Mesenchymal stem cell (in vitro differentiated cells and primary cell): ENCODE data around the gene TOMM7.
"Not testable (repeated sequence)": the region's sequence is repeated elsewhere in the genome, so short reads cannot be mapped to it uniquely, and the experiment has no call there.

ENCODE experiments used
- DNase-seq: peaks from one replicate; pipeline ENCODE4 v3.0.0-alpha.2; 2013
- H2AFZ ChIP-seq: one replicate; pipeline ENCODE4 v1.6.1; 2013; ENCODE audit warnings: low read depth, mild to moderate bottlenecking, control low read depth, inconsistent platforms, low read length, moderate library complexity
- H2AK5ac ChIP-seq: 2 replicates; pipeline ENCODE4 v1.6.1; 2013; ENCODE audit warnings: low read length, moderate library complexity, mild to moderate bottlenecking, inconsistent platforms; ENCODE audit not compliant: severe bottlenecking
- H2BK120ac ChIP-seq: one replicate; pipeline ENCODE4 v1.6.1; 2013; ENCODE audit warnings: low read depth, mild to moderate bottlenecking, inconsistent platforms, low read length, moderate library complexity
- H2BK12ac ChIP-seq, 2 experiments: one replicate each; pipeline ENCODE4 v1.6.1; 2013; ENCODE audit warnings: inconsistent platforms in 2 of 2, low read length in 2 of 2, mild to moderate bottlenecking in 2 of 2, moderate library complexity in 2 of 2, control low read depth in 1 of 2
- H2BK15ac ChIP-seq: one replicate; pipeline ENCODE4 v1.6.1; 2013; ENCODE audit warnings: mild to moderate bottlenecking, low read depth, inconsistent platforms; ENCODE audit not compliant: poor library complexity, severe bottlenecking
- H2BK5ac ChIP-seq: 2 replicates; pipeline ENCODE4 v1.6.1; 2013; ENCODE audit warnings: low read depth, mild to moderate bottlenecking, low read length, control low read depth, inconsistent platforms; ENCODE audit not compliant: poor library complexity, severe bottlenecking
- H3K14ac ChIP-seq, 2 experiments: one replicate each; pipeline ENCODE4 v1.6.1; 2013; ENCODE audit warnings: inconsistent platforms in 2 of 2, low read length in 2 of 2, control low read depth in 1 of 2, mild to moderate bottlenecking in 1 of 2, moderate library complexity in 1 of 2
- H3K18ac ChIP-seq, 2 experiments: one replicate each; pipeline ENCODE4 v1.6.1; 2013; ENCODE audit warnings: inconsistent platforms in 2 of 2, low read length in 2 of 2, control low read depth in 1 of 2, low read depth in 1 of 2, mild to moderate bottlenecking in 1 of 2
- H3K23ac ChIP-seq, 2 experiments: one replicate each; pipeline ENCODE4 v1.6.1; 2013; ENCODE audit warnings: inconsistent platforms in 2 of 2, low read length in 2 of 2, mild to moderate bottlenecking in 2 of 2, moderate library complexity in 2 of 2, control low read depth in 1 of 2
- H3K27ac ChIP-seq: 2 replicates; pipeline ENCODE4 v1.5.1; 2013; ENCODE audit warnings: mild to moderate bottlenecking, moderate library complexity, low read length, control low read depth, inconsistent platforms; ENCODE audit not compliant: poor library complexity, severe bottlenecking
- H3K27me3 ChIP-seq, 2 experiments: 2 replicates each; pipeline versions ENCODE4 v1.6.1 to v1.7.0; 2013; ENCODE audit warnings: low read length in 2 of 2, mild to moderate bottlenecking in 2 of 2, moderate library complexity in 2 of 2, control low read depth in 1 of 2, inconsistent platforms in 1 of 2; ENCODE audit not compliant: control insufficient read depth in 1 of 2, insufficient read depth in 1 of 2
- H3K36me3 ChIP-seq, 2 experiments: 2 replicates each; pipeline versions ENCODE4 v1.6.1 to v1.7.0; 2013; ENCODE audit warnings: low read length in 2 of 2, control low read depth in 1 of 2, inconsistent platforms in 1 of 2, low read depth in 1 of 2, mild to moderate bottlenecking in 1 of 2; ENCODE audit not compliant: insufficient read depth in 2 of 2, control insufficient read depth in 1 of 2
- H3K4ac ChIP-seq, 2 experiments: one replicate each; pipeline ENCODE4 v1.6.1; 2013; ENCODE audit warnings: inconsistent platforms in 2 of 2, low read length in 2 of 2, mild to moderate bottlenecking in 2 of 2, moderate library complexity in 2 of 2, control low read depth in 1 of 2, low read depth in 1 of 2
- H3K4me1 ChIP-seq: 2 replicates; pipeline ENCODE4 v1.6.1; 2013; ENCODE audit warnings: low read depth, low read length, control low read depth; ENCODE audit not compliant: control insufficient read depth, insufficient read depth
- H3K4me2 ChIP-seq: 2 replicates; pipeline ENCODE4 v1.6.1; 2013; ENCODE audit warnings: low read length, mild to moderate bottlenecking, inconsistent platforms; ENCODE audit not compliant: poor library complexity, severe bottlenecking
- H3K4me3 ChIP-seq, 2 experiments: 2 replicates each; pipeline versions ENCODE4 v1.5.1 to v1.7.0; 2013; ENCODE audit warnings: low read length in 2 of 2, mild to moderate bottlenecking in 2 of 2, control low read depth in 1 of 2, low read depth in 1 of 2; ENCODE audit not compliant: insufficient read depth in 1 of 2
- H3K79me1 ChIP-seq: replicated peaks from 2 replicates; pipeline ENCODE4 v1.6.1; 2013; ENCODE audit warnings: mild to moderate bottlenecking, control low read depth, low read length, inconsistent platforms; ENCODE audit not compliant: poor library complexity, severe bottlenecking
- H3K9ac ChIP-seq: 2 replicates; pipeline ENCODE4 v1.7.0; 2013; ENCODE audit warnings: mild to moderate bottlenecking, low read length, moderate library complexity
- H3K9me3 ChIP-seq: 2 replicates; pipeline ENCODE4 v1.7.0; 2013; ENCODE audit warnings: mild to moderate bottlenecking, low read length; ENCODE audit not compliant: control insufficient read depth
- H4K8ac ChIP-seq: one replicate; pipeline ENCODE4 v1.6.1; 2013; ENCODE audit warnings: inconsistent platforms, mild to moderate bottlenecking, low read length, moderate library complexity
- H4K91ac ChIP-seq: one replicate; pipeline ENCODE4 v1.6.1; 2013; ENCODE audit warnings: mild to moderate bottlenecking, low read length, inconsistent platforms
- WGBS: methylation state at CpG from one replicate; pipeline ENCODE4 v1.1.7; 2013; ENCODE audit warnings: mixed read lengths; 5-methylcytosine and 5-hydroxymethylcytosine counted together

TOMM7 gene

DNA sequence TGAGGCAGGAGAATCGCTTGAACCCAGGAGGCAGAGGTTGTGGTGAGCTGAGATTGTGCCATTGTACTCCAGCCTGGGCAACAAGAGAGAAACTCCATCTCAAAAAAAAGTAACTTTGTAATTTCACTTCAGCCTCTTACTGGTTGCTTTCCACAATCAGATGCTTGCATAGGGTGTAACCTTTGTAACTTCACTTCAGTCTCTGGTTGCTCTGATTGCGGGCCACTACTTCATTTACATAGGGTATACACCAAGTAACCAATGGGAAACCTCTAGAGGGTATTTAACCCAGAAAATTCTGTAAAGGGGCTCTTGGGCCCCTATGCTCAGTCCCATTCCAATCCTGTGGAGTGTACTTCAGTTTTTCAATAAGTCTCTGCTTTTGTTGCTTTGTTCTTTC lies 13.9 kb upstream of the TOMM7 start:
- H3K27ac ChIP-seq, H3K9ac ChIP-seq, H2BK15ac ChIP-seq, H2AFZ ChIP-seq, H3K9me3 ChIP-seq, H3K4me3 ChIP-seq, H3K27me3 ChIP-seq, H4K91ac ChIP-seq, DNase-seq, H3K14ac ChIP-seq, H2BK12ac ChIP-seq, H3K23ac ChIP-seq, H3K4me1 ChIP-seq, H3K4me2 ChIP-seq, H3K36me3 ChIP-seq, H4K8ac ChIP-seq, H2BK120ac ChIP-seq, H3K4ac ChIP-seq, H3K18ac ChIP-seq, H3K79me1 ChIP-seq, H2BK5ac ChIP-seq, H2AK5ac ChIP-seq: not testable (repeated sequence)
- 97% methylated on average over 2 of the region's 2 CpGs for WGBS

DNA sequence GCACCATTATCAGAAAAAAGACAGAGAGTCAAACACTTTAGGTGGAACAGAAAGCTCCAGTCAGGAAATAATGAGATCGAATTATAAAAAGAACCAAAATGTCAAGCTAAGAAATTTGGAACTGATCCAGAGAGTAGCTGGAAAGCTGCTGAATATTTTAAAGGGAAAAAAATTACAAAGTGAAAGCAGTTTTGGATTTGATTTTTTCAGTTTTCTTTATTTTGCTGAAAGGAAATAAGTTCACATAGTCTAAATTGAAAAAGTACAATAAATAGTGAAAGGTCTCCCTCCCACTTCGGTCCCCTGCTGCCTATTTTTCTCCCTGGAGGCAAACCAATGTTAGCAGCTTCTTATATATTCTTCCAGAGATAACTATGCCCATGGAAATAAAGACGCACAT lies 11.3 kb upstream of the TOMM7 start:
- Histone ChIP-seq H3K18ac (no peak overlapping the region), H3K36me3 (no peaks in the 10 kb centered on the region), H3K4me1 (no peaks in the 10 kb centered on the region), H2AK5ac (no peak overlapping the region), H3K23ac (no peak overlapping the region), H4K8ac (no peak overlapping the region), H3K4me3 (peak overlapping the region in 1 of 2 experiments; percentile 52), H2BK5ac (no peak overlapping the region), H2BK120ac (no peak overlapping the region), H3K14ac (no peak overlapping the region), H3K27ac (no peak overlapping the region), H3K4me2 (no peak overlapping the region), H3K9me3 (no peaks in the 10 kb centered on the region), H2AFZ (no peak overlapping the region), H4K91ac (no peak overlapping the region), H3K4ac (no peak overlapping the region), H3K27me3 (no peaks in the 10 kb centered on the region), H3K79me1 (no peaks in the 10 kb centered on the region), H2BK12ac (no peak overlapping the region), H2BK15ac (no peak overlapping the region), H3K9ac (peak overlapping the region; percentile 76)
- WGBS, result 93% methylated on average over 3 of the region's 3 CpGs
- DNase-seq, result no peak

DNA sequence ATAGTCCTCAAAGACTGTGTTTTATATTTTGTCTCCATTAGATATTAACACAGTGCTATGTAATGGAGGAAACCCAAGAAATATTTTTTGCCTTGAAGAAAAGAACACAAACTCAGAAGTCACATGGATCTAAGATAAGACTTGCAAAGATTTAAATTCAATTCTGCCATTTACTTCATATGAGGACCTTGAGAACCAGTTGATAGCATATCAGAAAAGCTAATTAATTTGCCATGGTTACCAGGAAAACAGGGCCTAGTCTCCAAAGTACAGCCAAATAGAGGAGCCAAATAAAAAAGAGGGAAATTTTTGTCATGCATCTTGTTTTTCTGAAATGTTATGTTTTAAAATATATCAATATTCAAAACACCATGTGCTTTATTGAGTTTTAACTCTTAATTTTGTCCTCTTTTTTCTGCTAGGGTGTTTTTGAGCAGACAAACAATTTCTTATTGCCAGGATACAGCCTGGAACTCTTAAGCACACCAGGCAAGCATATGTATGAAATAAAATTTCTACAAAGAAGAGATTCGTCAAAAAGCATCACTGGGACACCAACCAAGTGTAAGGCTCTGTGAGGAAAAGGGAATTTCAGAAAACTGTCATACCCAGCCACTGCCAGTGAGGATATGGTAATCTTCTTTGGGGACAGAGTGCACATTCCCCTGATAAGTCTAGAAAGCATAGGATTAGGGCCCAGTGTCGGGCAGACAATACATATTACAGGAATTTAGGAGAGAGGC lies 10.6 kb upstream of the TOMM7 start:
- no peak overlapping the region for H3K4me2 ChIP-seq
- H3K18ac ChIP-seq, result no peak overlapping the region
- no peaks in the 10 kb centered on the region for H3K79me1 ChIP-seq
- no peak for DNase-seq
- H2AK5ac ChIP-seq, result no peak overlapping the region
- peak overlapping the region; percentile 76 for H3K9ac ChIP-seq
- H2BK5ac ChIP-seq, result no peak overlapping the region
- no peak overlapping the region for H2BK15ac ChIP-seq
- H2BK12ac ChIP-seq, result no peak overlapping the region
- no peak overlapping the region for H3K14ac ChIP-seq
- no peak overlapping the region for H2BK120ac ChIP-seq
- no peak overlapping the region for H2AFZ ChIP-seq
- H3K23ac ChIP-seq, result no peak overlapping the region
- no peak overlapping the region for H4K8ac ChIP-seq
- H3K27me3 ChIP-seq, result no peaks in the 10 kb centered on the region
- H3K4me1 ChIP-seq, result no peaks in the 10 kb centered on the region
- H3K36me3 ChIP-seq, result no peaks in the 10 kb centered on the region
- H3K4ac ChIP-seq, result no peak overlapping the region
- H4K91ac ChIP-seq, result no peak overlapping the region
- no peaks in the 10 kb centered on the region for H3K9me3 ChIP-seq
- 88% methylated on average over 2 of the region's 2 CpGs for WGBS
- H3K4me3 ChIP-seq, result no peak overlapping the region
- no peak overlapping the region for H3K27ac ChIP-seq

DNA sequence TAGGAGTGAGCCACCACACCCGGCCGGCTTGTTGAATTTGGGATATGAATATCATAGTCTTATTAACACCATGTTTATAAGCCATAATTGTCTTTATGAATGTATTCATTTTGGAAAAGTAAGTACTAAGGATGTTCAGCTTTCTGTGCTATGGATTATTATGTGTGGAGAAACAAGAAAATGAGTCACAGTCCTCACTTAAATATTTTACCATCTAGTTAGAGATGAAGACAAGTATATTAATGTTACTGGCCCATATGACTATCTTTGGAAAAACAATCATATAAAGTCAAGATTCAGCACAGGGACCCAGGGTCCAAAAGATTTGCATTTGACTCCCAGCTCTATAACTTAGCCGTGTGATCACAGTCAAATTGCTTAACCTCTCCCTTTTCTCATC lies 9.8 kb upstream of the TOMM7 start:
- Histone ChIP-seq H3K4me3 (no peak overlapping the region), H2BK120ac (no peak overlapping the region), H3K23ac (no peak overlapping the region), H3K4me1 (no peaks in the 10 kb centered on the region), H3K4me2 (no peak overlapping the region), H3K36me3 (no peaks in the 10 kb centered on the region), H2AK5ac (no peak overlapping the region), H3K27ac (no peak overlapping the region), H4K91ac (no peak overlapping the region), H2AFZ (no peak overlapping the region), H3K14ac (no peak overlapping the region), H3K4ac (no peak overlapping the region), H4K8ac (no peak overlapping the region), H3K18ac (no peak overlapping the region), H3K9ac (no peak overlapping the region), H2BK15ac (no peak overlapping the region), H3K27me3 (peaks cover 0 to 6% of the 10 kb centered on the region in 2 experiments), H3K79me1 (no peaks in the 10 kb centered on the region), H3K9me3 (no peaks in the 10 kb centered on the region), H2BK12ac (no peak overlapping the region), H2BK5ac (no peak overlapping the region)
- 100% methylated on average over 1 of the region's 3 CpGs for WGBS
- no peak for DNase-seq
